ENCODE data around the gene ATP11A.

Gene ATP11A

DNA sequence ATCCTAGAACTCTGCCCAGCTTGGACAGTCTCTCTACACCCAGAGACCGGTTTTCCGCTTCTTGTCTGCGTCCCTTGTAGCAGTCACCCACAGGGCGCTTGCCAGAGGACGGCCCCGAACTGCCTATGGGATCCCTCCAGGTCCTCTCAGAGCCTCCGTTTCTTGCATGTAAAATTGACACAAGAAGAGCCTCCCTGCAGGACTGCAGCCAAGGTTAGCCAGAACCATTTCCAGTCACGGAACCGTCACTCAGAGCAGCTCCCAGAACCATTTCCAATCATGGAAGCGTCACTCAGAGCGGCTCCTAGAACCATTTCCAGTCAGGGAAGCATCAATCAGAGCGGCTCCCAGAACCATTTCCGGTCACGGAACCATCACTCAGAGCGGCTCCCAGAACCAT is 65.5 kb downstream of the ATP11A start:
- DNase-seq (ENCODE audit: extremely low spot score, insufficient read length, low read depth) (no peak), FAIRE-seq (no peak)

DNA sequence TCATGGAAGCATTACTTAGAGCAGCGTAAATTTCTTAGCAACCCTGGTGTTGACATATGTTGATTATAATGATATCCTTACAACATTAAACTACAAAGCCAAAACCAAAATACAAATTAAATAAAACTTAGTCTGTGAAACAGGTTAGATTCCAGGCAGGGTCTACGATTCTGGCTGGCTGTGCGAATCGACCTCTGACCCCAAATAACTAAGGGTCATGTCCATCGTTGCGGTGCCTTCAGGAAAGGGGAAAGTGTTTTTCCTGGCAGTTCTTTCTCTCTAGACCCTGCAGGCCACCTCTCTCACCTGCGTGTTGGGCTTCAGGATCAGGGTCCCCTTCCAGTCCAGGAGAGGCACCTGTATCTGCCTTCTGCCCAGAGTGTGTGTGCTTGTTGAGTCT is 66.2 kb downstream of the ATP11A start:
- FAIRE-seq = no peak
- no peak for DNase-seq (ENCODE audit: extremely low spot score, insufficient read length, low read depth)

DNA sequence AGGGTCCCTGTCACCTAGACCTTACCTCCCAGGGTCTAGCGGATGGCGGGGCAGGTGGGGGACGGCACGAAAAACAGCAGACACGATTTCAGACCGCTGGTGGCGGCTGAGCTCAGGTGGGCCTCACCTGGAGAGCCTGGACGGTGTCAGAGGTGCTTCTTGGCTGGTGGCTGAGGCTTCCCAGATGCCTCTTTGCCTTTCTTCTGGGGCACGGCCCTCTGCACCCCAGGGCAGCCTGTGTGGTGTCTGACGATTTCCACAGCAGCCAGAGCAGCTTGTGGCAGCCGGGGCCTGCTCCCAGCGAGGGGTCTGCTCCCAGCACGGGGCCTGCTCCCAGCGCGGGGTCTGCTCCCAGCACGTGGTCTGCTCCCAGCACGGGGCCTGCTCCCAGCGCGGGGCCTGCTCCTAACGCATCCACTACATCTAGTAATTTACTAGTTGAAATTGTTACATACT is 66.7 kb downstream of the ATP11A start:
- FAIRE-seq (no peak), DNase-seq (ENCODE audit: extremely low spot score, insufficient read length, low read depth) (no peak)

DNA sequence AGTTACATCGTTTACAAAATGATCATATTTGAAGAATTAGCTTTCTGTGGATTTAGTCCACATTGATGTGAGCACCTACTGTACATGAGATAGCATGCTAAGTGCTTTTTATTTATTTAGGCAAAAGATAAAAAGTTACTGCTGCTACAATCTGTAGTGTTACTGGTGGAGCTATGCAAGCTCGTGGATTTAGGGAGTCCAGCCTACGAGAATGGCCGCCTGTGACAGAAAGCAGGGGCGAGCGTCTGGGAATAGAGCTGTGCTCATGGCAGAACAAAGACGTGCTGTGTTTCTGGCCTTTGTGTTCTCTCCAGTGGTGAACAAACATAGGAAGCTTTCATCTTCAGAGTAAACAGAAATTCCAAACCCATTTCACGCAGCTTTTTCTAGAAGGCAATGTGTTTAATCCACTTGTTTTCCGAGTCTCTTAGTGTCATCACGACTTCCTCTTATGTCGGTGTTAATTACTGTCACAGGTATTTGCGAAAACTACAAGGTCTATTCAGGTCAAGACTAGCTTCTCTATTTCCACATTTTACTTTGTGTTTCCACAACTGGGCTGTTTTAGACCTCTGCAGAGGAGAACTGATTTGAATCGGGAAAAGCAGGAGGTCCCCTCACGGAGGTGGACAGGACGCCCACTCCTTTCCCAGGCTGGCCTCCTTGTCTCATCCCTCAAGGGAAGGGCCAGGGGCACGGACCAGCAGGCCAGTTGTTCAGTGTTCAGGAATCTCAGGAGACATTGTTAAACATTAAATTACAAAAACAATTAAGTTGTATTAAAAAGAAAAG is 67.3 kb downstream of the ATP11A start:
- no peak for FAIRE-seq
- DNase-seq (ENCODE audit: extremely low spot score, insufficient read length, low read depth) = no peak

- DNase-seq (ENCODE audit: extremely low spot score, insufficient read length, low read depth) (no peak), FAIRE-seq (no peak)
These were observed 67.9 kb downstream of the ATP11A start for GRCh38 chr13:112757759-112758086.

DNA sequence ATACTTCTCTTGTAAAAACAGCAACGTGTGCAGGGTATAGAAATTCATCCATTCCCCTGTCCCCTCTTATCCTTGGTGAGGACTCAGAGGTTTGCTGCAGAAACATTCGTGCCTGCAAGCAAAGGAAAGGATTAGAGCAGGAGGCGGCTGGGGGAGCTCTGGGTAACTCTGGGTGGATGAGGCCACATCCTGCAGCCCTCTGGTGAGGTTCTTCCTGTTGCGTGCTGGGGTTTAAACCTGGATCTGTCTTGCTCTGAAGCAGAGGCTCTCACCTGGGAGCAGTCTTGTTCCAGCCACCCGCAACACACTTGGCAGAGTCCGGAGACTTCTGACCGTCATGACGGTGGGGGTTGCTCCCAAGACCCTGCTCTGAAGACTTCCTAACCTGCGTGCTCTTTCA is 69.2 kb downstream of the ATP11A start:
- FAIRE-seq (no peak), DNase-seq (ENCODE audit: extremely low spot score, insufficient read length, low read depth) (no peak)

GRCh38 chr13:112759827-112760226 is 70.0 kb downstream of the ATP11A start:
- no peak for FAIRE-seq
- DNase-seq (ENCODE audit: extremely low spot score, insufficient read length, low read depth) = no peak

- FAIRE-seq (no peak), DNase-seq (ENCODE audit: extremely low spot score, insufficient read length, low read depth) (no peak)
These were observed 70.6 kb downstream of the ATP11A start for GRCh38 chr13:112760435-112760834.

DNA sequence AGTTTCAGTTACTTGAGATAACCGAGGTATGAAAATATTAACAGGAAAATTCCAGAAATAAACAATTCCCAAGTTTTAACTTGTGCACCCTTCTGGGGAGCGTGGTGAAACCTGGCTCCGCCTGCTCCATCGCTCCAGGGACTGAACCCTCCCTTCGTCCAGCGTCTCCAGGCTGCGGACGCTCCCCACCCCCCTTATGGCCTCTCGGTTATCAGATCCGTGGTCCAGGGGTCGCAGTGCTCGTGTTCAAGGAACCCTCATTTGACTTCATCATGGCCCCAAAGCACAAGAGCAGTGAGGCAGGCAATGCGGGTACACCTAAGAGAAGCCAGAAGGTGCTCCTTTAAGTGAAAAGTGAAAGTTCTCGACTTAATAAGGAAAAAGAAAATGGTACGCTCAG is 71.1 kb downstream of the ATP11A start:
- FAIRE-seq (no peak), DNase-seq (ENCODE audit: extremely low spot score, insufficient read length, low read depth) (no peak)

GRCh38 chr13:112761701-112762689 is 72.2 kb downstream of the ATP11A start:
- FAIRE-seq = no peak
- DNase-seq (ENCODE audit: extremely low spot score, insufficient read length, low read depth) = no peak

DNA sequence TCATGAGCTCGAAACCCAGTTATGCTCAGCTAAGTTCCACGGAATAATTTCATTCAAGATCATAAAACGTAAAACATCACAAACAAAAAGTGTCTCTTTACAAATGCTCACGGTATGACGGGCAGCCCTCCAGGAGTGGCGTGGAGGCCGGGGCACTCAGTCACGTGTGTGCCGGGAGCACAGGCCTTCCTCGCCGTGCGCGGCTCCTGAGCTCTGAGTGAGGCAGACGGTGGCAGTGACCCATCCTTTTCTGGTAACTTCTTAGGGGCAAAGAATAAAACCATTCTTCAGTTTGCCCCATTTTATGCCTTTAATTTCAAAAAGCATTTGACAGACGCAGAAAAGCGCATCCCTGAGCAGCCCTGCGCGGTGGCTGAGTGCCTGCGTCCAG is 72.8 kb downstream of the ATP11A start:
- DNase-seq (ENCODE audit: extremely low spot score, insufficient read length, low read depth) (no peak), FAIRE-seq (no peak)

DNA sequence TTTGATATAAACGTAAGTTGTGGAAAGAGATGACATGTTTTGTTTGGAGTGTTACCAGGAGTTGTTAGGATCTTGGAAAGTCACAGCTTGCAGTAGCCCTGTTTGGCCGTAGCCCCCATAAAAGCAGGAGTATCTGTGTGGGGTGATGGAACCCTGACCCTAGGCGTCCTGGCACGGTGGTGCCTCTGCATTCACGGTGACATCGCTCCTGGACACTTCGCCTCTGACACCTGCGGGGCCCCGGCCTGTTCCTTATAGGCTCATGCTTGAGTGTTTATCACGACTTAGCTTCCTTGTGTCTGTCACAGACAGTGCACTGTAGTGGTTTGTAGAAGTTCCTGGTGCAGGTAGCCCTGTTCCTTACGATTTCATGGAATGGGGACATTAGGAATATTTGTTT is 74.2 kb downstream of the ATP11A start:
- FAIRE-seq = no peak
- no peak for DNase-seq (ENCODE audit: extremely low spot score, insufficient read length, low read depth)

DNA sequence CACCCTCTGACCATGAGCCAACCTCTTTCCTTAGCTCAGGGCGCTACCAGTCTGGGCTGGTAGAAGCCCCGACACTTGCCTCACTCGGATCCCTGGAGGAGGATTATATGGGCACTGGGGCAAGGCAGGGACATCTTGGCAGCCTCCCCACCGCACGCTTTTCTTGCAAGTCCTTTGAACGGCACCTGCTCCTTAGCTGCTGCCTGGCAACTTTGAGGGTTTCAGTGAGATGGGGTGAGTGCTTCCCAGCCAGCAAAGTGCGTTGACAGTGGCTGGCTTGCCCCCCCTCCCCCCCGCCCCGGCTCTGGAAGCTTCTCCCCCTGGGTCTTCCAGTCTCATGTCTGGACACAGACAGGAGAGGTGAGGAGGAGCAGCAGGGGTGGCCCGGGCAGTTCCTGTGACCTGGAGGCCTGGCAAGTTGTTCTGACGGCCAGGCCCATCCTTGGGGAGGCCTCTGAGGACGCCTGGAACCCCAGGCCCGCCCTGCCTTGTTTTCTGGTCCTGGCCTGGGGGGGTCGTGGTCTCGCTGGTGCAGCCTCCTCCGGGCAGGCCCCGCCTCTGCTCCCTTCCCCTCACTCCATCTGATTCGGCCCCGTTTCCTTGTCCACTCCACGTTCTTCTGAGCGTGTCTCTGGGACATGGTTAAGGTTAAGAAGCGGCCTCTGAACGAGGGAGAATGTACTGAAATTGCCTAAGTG is 75.2 kb downstream of the ATP11A start:
- DNase-seq (ENCODE audit: extremely low spot score, insufficient read length, low read depth) (no peak), FAIRE-seq (no peak)

DNA sequence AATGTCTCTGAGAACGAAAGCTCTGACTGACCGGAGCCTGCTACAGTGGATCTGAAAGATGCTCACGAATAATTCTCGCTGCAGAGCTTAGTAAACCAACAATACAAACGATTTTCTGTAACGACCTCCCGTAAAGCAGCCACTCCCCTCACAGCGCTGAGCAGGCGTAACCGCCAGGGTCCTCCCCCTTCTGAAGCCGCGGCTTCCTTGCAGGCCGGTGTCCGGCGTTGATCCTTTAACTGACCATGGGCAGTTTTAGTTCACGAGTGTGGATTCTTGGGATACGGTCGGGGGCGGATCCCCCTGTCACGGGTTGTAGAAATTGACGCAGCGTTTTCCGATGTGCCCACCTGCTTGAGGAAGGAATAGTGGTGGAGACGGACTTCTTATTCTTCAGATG is 75.9 kb downstream of the ATP11A start:
- FAIRE-seq = no peak
- DNase-seq (ENCODE audit: extremely low spot score, insufficient read length, low read depth) = no peak

GRCh38 chr13:112766336-112766735 is 76.5 kb downstream of the ATP11A start:
- no peak for FAIRE-seq
- no peak for DNase-seq (ENCODE audit: extremely low spot score, insufficient read length, low read depth)

DNA sequence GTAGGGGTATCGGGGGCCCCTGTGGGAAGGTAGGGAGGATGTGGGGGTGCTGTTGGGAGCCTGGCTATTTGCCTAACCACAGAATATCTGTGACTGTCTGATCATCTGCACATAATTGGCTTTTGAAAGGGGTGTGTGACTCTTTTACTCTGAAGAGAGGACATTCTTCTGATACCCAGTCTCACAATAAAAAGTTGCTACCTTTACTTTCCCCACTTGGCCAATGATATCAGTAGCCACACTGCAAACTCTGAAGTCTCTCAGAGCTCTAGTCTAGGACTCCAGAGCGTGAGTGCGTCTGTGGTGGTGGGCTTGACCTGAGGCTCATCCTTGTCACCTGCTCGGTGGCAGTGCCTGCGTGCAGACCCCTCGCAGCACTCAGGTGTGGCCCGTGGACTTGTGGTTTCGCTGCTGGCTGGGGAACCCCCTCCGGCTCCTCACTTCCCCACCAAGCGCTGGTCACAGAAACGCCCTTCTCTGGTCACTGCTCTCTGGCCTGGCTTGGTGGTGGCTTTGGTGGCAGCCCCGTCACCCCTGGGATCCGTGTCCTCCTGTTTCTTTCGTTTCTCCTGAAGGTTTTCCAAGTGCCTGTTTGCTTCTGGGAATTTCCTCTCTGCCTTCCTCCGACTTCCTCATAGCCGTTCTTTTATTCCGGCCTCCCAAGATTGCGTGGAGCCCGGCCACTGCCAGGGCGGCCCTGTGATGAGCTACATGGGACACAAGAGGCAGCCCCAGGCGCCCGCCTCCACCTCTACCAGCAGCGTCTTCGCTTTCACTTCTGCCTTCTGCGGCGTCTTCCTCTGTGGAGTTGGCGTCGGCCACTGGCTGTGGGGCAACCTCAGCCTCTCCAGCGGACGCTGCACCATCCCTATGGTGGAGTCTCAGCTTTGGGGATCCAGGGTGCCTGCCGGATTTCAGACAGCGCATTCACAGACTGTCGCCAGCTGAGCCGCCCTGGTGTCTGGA is 78.0 kb downstream of the ATP11A start:
- FAIRE-seq = peak; percentile 86
- peak; percentile 51 for DNase-seq (ENCODE audit: extremely low spot score, insufficient read length, low read depth)

- DNase-seq (ENCODE audit: extremely low spot score, insufficient read length, low read depth) (peak; percentile 57), FAIRE-seq (peak; percentile 74)
These were observed 79.1 kb downstream of the ATP11A start for GRCh38 chr13:112768795-112769481.

DNA sequence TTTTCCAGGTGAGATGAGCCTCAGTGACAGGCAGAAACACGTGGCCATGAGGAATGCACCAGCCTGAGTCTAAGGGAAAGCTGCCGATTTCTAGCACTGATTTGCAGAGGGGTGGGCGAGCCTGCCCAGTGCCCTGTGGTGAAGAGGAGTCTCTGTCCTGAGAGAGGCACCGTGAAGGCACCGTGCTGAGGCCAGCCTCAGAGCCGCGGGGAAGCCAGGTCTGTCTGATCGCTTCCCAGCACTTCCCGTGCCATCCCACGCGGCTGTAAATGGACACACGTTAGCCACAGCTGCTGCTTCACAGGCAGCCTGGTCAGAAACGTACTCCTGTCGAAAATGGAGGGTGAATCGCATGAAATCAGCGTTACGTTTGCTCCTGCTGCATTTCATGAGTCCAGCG is 79.8 kb downstream of the ATP11A start:
- FAIRE-seq (no peak), DNase-seq (ENCODE audit: extremely low spot score, insufficient read length, low read depth) (no peak)

DNA sequence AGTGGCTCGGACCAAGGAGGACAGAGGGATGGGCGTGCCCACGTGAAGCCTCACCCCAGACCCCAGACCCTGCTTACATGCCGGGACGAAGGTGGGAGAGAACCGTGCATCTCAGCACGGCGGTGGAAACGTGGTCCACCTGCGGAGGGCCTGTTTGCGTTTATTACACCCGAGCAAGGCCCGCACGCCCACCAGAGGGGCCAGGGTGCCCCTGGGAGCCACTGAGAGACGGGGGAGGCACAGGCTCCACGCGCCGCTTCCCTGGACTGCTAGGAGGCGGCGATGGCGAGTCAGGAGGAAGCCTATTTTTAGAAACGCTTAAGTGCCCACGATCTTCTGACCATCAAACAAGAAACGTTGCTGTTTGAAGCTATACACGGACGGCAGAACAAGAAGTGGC is 80.7 kb downstream of the ATP11A start:
- FAIRE-seq (no peak), DNase-seq (ENCODE audit: extremely low spot score, insufficient read length, low read depth) (no peak)

Data from GM18507 (cell line).